Kasumi-1 (cell line): ENCODE data around the gene KREMEN2.
A peak's percentile ranks its signal among the peaks of the same experiment; 100 is the strongest.
"Not testable (repeated sequence)": the region's sequence is repeated elsewhere in the genome, so short reads cannot be mapped to it uniquely, and the experiment has no call there.

ENCODE experiments used
- DNase-seq, 2 experiments: peaks; one replicate each; lab custom pipeline; 2025; lab: John Stamatoyannopoulos, UW

KREMEN2 gene

DNA sequence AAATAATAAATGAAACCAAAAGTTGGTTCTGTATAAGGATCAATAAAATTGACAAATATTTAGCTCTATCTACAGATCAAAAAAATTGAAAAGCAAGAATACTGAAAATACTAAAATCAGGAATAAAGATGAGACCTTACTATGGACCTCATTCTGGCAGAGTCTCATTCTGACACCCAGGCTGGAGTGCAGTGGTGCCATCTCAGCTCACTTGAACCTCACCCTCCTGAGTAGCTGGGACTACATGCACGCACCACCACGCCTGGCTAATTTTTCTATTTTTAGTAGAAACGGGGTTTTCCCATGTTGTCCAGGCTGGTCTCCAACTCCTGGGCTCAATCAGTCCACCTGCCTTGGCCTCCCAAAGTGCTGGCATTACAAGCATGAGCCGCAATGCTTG is 22.0 kb upstream of the KREMEN2 start:
- no peak for DNase-seq

DNA sequence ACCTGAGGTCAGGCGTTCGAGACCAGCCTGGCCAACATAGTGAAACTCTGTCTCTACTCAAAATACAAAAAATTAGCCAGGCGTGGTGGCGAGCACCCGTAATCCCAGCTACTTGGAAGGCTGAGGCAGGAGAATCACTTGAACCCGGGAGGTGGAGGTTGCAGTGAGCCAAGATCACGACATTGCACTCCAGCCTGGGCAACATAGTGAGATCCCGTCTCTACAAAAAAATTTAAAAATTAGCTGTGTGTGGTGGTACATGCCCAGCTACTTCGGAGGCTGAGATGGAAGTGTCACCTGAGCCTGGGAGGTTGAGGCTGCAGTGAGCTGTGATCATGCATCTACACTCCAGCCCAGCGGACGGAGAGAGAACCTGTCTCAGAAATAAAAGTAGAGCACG is 20.4 kb upstream of the KREMEN2 start:
- not testable (repeated sequence) for DNase-seq

DNA sequence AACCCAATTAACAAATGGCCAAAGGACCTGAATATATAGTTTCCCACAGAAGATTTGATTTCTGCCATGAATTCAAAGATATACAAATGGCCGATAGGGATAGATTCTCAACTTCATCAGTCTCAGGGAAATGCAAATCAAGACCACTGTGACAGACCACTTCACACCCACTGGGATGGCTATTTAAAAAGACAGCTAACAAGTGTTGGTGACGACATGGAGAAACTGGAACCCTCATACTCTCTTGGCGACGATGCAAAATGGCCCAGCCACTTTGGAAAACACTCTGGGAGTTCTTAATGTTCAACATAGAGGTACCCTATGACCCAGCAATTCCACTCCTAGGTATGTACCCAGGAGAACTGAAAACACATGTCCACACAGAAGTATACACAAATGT is 17.4 kb upstream of the KREMEN2 start:
- no peak for DNase-seq

DNA sequence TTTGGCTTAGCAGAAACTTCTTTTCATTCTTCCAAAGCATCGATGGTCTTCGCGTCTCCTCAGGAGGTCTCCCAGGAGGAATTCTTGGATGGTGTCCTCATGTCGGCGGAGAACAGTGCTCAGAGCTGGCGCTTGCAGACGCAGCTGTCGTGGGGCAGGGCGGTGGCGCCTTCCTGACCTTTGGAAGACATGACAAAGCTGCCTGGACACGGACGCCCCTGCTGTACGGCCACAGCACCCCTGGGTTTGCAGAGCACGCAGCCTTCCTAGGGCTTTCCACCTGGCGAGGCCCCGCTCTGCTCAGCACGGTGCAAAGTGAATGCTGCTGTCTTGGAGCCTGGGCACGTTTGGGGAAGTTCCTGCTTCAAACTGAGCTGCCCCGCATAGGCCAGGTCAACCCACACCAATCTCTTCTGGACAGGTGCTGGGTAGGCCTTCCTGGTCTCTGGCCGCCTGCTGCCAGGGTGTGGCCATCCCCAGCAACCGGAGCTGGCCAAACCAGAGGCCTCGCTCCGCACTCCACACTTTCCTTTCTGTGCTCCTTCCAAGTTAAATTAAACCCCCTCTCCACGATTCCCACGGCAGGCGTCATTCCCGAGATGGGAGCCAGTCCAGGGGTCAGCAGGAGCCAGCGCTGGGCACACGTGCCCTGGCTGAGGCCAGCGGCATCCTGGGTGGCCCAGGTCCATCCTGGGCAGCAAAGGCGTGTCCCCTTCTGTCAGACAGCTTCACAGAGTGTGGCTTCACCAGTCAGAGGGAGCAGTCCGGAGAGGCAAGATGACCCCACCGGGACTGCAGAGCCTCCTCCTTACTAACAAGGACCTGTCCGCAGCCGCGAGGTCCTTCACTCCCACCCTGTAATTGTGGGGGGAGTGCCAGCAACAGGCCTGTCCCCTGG is 15.0 kb upstream of the KREMEN2 start:
- DNase-seq, result no peak

DNA sequence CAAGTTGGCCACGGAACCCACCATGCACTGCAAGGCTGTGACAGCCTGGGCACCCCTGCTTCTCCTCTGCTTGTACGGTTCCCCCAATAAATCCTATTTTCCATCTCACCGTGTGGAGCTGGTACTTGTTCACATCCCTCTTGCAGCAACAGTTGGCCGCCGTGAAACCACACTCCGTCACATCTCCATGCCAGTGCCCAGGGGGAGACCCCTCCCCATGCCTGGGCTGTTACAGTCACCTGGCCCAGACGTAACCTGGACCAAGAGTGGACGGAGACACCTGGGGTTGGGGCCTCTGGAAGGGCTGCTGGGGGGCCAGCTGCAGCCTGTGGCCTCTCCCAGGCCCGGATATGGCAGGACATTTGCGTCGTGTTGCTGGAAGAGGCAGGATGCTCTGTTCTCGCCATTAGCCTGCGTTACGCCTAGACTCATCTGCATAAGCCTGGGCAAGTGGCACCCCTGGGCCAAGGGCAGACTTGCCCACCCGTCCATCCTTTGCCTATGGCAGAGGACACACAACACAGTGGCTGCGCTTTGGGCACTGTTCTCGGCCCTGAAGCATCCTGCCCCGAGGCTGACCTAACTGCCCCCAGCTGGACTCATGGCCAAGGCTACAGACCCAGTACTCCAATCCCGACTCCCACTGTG is 14.2 kb upstream of the KREMEN2 start:
- no peak for DNase-seq

DNA sequence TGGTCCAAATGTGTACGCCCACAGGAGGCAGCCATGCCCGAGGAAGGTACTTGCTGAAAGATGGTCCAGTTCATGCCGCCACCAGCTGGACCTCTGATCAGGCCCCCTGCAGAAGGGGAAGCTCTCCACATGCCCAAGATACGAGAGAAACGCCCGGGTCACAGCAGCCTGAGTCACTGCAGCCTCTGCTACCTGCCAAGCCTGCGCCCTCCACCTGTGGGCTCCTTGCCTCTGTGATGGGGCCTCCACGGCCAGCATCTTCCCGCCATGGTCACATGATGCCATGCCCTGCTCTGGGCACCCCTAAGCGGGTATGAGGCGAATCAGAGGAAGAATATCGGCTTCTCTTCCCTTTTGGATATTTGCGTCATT is 13.7 kb upstream of the KREMEN2 start:
- no peak for DNase-seq

DNA sequence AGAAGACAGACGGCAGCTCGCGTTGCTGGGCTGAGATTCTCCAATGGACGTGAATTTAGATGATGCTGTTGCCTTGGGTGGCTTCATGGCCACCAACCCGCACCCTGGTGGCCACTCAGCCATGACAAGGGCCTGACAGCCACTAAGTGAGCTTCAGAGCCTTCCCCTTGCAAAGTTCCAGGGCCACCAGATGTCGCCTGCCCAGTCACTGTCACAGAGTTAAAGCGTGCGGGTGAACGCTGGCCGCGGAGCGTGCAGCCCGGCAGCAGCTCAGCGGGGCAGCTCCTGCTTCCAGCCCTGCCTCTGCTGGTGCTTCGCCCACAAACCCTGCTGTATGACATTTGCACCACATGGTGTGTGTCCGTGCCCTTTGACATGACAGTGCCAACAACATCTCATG is 13.3 kb upstream of the KREMEN2 start:
- DNase-seq, result no peak

DNA sequence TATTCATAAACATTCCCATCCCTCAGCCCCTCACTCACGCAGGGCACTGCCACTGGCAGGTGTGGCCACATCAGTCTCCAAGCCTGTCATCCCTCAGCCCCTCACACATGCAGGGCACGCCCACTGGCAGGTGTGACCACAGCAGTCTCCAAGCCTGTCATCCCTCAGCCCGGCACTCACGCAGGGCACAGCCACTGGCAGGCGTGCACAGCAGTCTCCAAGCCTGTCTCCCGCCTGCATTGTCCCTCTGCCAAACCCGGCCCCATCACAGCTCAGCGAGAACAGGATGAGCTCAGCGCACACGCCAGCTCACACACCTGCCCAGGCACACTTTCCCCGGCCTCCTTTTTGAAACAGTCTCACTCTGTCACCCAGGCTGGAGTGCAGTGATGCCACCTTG is 11.4 kb upstream of the KREMEN2 start:
- DNase-seq, result no peak

DNA sequence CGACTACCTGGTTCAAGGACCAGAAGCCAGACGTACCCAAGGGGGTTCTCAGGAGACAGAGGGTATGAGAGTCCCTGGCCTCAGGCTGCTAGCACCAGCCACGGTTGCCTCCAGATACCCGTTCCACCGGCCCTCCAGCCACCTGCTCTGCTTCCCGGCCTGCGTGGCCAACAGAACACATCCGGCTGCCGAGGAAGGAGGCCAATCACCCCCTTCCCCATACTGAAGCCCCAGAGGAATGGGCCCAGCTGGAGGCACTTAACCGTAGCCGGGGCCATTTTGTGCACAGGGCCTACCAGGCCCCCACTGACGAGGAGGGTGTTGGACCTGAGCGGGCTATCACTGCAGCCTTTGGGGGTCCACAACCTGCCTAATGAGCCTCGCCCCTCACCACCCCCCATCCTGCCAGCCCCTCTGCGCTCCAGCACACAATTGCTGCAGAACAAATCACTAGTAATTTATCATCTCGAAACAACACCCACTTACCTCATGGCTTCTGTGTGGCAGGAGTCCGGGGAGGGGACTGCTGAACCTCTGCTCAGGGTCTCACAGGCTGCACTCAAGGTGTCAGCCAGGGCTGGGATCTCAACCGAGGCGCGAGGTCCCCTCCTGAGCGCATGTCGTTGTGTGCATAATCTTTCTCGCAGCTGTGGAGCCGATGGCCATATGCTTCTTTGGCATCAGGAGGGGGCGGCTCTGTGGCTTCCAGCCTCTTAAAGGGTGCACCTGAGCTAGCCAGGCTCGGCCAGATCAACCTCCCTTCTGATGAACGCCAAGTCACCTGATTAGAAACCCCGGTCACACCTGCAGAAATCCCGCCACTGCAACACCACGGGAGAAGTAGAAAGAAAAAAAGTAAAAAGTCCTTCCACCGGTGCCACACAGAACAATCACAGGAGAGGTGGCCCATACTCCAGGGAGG is 10.1 kb upstream of the KREMEN2 start:
- no peak for DNase-seq

DNA sequence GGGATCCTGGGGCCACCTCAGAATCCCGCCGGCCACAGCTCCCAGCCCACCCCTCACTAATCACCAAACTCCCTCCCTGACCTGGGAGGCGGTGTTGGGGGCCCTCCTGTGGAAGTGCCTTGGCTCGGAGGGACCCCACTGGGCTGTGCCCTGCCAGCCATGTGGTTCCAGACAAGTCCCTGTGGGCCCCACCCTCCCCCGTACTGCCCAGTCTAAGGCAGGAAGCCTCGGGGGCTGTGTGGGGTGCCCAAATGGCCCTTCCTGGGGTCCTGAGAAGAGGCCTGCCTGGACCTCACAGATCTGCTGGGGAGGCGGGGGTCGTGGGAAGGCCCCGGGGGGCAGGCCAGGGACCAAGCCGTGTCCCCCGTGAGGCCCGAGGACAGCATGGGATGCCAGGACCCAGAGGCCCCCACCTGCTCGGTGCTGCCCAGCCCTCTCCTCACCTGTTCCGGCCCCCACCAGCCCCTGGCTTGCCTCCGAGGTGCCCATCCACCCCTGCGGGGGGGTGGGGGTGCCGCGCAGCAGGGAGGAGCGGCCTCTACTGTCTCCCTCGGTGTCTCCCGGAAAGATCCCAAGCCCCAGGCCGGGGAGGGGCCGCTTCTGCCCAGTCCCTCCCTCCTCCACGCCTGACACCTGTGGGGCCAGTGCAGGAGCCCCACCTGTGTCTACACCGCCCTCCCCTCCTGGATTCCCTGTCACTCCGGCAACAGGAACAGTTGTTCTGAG is 9.3 kb upstream of the KREMEN2 start:
- no peak for DNase-seq

DNA sequence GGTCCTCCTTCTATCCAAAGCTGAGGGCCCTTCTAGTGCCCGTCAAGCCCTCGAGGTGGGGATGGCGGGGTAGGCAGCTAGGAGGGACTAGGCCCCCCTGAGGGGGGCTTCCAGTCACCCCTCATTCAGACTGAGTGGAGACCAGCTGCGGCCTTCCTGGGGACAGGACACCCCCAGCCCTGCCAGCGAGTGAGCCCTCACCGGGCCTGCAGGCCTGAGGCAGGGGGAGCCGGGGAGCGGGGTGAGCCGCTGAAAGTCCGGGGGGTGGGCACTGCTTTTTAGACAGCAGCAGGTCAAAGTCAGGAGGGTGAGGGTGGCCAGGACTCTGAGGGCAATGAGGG is 8.7 kb upstream of the KREMEN2 start:
- no peak for DNase-seq

DNA sequence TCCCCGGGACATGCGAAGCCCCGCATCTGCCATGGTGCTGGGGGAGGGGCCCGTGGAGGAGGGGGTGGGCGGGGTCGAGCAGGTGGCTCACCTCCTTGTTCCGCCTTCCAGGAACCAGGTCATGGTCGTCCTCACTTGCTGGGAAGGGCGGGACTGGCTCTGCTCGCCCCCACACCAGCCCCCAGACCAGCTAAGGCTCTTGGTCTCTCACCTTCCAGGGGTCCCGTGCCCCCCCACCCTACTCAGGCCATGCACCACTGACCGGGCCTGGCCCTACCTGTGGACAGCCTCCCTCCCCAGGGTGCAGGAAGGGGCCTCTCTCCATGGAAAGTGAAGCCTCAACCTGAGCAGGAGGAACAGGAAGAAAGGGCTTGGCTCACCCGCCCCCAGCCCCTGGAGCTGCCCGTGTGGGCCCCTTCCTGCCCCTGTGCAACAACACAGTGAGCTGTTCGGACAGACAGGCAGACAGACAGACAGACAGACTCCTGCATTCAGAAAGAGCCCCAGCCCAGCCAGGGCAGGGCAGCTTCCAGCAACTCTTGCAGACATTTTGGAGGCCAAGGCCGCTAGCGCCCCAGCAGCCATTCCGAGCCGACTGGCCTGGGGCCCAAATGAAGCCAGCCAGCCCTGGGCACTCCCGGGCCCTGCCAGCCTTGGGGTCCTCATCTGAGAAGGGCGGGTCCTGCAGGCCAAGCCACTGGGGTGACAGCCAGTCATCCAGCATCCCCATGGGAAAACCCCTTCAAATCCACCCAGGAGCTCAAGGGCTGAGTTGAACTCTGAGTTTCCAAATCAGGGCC is 8.1 kb upstream of the KREMEN2 start:
- peak in 1 of 2 experiments; percentile 1 for DNase-seq

DNA sequence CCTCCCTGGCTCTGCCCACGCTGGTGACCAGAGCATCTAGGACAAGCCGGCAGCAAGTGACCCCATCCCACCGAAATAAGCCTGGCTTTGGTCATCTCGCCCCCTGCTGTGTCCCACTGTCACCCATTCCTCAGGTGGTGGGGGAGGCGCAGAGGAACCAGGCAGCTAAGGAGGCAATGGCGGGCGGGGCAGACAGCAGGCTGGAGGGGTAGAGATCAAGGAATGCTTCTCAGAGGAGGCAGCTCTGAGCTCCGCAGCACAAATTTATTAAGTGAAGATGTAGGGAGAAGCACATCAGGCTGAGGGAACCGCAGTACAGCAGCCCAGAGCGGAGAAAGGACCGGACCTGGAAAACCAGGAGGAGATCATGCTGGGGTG is 7.5 kb upstream of the KREMEN2 start:
- no peak for DNase-seq

DNA sequence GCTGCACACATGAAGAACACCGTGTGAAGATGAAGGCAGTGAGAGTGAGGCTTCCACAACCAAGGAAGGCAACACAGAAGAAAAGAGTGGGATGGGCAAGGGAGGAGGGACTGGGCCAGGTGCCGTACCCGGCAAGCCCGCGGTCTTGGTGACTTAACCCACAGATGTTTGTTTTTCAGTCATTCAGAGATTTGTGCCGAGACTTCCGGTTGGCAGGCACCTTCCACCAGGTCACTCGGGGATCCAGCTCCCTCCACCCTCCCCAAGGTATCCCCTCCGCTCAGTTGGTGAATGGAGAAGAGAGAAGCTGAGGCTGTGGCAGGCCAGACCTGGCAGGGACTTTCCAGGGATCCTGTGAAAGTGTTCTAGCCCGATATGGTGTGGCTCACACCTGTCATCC is 4.9 kb upstream of the KREMEN2 start:
- DNase-seq, result no peak

DNA sequence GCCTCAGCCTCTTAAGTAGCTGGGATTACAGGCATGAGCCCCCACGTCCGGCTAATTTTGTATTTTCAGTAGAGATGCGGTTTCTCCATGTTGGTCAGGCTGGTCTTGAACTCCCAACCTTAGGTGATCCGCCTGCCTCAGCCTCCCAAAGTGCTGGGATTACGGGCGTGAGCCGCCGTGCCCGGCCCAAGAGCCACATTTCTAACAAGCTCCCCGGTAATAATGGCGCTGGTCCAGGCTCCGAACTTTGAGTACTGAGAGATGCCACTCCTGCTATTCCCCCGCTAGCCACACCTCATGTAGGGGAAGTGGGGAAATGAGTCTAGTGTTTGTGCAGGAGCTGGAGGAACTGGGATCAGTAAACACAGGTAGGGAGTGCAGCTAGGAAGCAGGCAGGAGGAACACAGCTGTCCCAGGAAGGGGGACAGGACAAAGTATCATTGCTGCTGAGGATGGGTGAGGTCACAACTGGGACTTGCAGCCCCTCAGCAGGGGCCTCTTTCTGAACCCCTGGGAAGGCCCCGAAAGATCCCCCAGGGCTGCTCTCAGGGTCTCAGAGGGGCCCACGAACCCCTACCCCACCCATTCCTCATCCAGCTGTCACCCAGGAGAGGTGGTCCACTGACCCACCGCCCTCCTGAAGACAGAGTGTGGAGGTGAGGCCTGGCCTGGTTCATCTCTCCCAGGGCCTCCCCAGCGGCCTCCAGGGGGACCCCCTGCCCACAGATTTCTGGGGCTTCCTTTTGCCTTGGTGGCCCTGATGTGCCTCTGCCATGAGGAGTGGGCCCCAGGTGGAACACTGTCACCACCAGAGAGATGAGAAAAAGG is 3.7 kb upstream of the KREMEN2 start:
- no peak for DNase-seq

DNA sequence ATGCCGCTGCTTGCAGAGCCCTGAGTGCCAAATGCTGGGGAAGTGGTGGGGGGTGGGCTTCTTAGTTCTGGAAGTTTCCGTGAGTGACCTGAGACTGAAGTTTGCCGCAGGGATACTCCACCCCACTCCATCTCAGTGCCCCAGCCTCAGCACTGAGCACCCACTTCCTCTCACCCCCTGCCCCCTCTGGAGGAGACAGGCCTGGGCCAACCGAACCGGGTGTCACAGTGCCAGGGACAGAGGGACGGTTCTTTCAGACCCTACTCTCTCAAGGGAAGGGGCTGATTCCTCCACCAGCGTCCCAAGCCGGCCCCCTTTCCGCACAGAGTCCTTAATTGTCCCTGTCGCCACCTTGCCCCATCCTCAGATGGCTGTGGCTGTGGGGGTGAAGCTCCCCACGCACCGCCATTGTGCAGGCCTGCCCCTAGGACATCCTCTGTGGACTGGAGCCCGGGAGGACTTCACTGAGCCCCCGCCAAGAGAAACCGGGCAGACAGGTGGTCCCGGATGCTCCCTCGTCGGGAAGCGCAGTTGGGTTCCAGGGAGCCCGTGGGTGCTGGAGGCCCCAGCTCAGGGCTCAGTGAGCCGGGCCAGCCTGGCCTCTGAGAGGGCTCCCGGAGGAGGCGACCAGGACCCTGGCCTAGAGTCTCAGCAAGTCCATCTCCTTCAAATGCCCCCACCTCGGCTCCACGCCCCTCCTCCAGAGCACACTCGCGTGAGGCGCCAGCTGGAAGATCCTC is 1.6 kb upstream of the KREMEN2 start:
- no peak for DNase-seq

DNA sequence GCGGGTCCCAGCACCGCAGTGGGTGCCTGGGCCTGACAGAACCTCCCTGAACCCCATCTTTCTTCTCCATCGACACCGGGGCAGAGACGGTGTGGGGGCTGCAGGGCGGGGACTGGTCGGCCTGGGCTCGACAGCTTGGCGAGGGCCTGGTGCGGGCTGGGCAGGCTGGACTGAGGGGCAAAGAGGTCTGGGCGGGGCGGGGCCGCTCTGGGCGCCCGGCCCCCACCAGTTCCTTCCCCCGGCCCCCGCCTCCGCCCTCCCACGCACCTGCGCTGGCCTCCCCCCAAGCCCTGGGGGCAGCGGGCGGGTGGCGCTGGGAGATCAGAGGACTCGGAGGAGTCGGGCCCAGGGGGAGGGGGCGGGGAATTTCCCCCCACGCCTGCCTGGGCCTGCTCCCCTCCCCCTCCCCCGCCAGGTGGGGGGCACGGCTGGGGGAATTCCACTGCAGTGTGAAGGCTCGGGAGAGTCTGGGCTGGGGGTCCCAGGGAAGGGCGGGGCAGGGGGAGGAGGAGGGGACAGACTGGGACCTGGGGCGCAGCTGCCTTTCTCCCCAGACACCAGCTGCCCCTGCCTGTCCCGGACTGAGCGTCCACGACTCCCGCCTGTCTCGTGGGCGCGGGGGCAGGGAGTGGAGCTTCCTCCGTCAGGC is 877 bp upstream of the KREMEN2 start:
- DNase-seq, result no peak

DNA sequence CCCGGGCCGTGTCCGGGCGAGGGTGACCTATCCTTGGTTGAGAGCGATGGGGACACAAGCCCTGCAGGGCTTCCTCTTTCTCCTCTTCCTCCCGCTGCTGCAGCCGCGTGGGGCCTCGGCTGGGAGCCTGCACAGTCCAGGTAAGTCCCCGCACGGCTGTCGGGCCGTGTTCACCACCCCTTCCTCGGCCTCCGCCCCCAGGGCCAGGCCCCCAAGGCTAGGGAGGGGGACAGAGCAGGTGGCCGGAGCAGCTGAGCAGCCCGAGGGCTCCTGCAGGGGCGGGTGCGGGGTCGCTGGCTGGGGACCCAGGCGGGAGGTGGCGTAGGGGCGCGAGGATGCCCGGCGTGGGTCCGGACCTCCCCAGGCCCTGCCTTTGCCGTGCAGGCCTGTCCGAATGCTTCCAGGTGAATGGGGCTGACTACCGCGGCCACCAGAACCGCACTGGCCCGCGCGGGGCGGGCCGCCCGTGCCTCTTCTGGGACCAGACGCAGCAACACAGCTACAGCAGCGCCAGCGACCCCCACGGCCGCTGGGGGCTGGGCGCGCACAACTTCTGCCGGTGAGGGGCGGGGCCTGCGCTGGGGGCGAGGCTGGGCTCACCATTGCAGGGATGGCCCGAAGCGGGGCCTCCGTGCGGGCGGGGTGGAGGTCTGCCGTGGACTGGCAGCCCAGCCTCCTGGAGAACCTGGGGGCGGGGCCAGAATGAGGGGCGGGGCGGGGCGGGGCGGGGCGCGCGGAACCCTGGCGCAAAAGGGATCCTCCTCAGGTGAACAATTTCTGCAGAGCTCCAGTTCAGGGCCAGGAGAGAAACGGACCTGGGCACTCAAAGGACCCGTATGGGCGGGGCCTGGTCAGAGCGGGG is 631 bp downstream of the KREMEN2 start:
- peak; percentile 17 to 19 for DNase-seq
